Trophoblast cell (in vitro differentiated cells and primary cell): ENCODE data around the gene DDIT3.
A peak's percentile ranks its signal among the peaks of the same experiment; 100 is the strongest.

Source experiments
- DNase-seq, 2 donors: peaks; one replicate each; pipeline ENCODE4 v3.0.0-alpha.2; 2016
- H2AFZ ChIP-seq: 2 replicates; pipeline ENCODE4 v1.6.1; 2013; ENCODE audit warnings: low read length, moderate library complexity, mild to moderate bottlenecking; ENCODE audit not compliant: insufficient read depth, poor library complexity
- H2AK5ac ChIP-seq: 2 replicates; pipeline ENCODE4 v1.6.1; 2013; ENCODE audit warnings: mild to moderate bottlenecking, low read length
- H2BK120ac ChIP-seq: 2 replicates; pipeline ENCODE4 v1.6.1; 2013; ENCODE audit warnings: low read length, mild to moderate bottlenecking, moderate library complexity; ENCODE audit not compliant: insufficient read depth, poor library complexity
- H2BK12ac ChIP-seq: 2 replicates; pipeline ENCODE4 v1.6.1; 2013; ENCODE audit warnings: mild to moderate bottlenecking, low read length, moderate library complexity
- H2BK5ac ChIP-seq: 2 replicates; pipeline ENCODE4 v1.6.1; 2013; ENCODE audit warnings: low read length, low read depth, moderate library complexity, mild to moderate bottlenecking; ENCODE audit not compliant: poor library complexity
- H3K14ac ChIP-seq: 2 replicates; pipeline ENCODE4 v1.6.1; 2013; ENCODE audit warnings: mild to moderate bottlenecking, low read length
- H3K18ac ChIP-seq: 2 replicates; pipeline ENCODE4 v1.6.1; 2013; ENCODE audit warnings: mild to moderate bottlenecking, low read length
- H3K23ac ChIP-seq: 2 replicates; pipeline ENCODE4 v1.6.1; 2013; ENCODE audit warnings: low read length
- H3K27ac ChIP-seq: 2 replicates; pipeline ENCODE4 v1.5.1; 2013; ENCODE audit warnings: low read depth, mild to moderate bottlenecking, inconsistent platforms, low read length, moderate library complexity
- H3K27me3 ChIP-seq: 2 replicates; pipeline ENCODE4 v1.6.1; 2013; ENCODE audit warnings: inconsistent platforms, mild to moderate bottlenecking, low read length, moderate library complexity; ENCODE audit not compliant: insufficient read depth
- H3K36me3 ChIP-seq, 2 experiments: 1 replicate in 1 of 2; 2 replicates in 1 of 2; pipeline ENCODE4 v1.6.1; 2013; ENCODE audit warnings: low read length in 2 of 2, mild to moderate bottlenecking in 2 of 2, moderate library complexity in 1 of 2; ENCODE audit not compliant: insufficient read depth in 2 of 2, control insufficient read depth in 1 of 2
- H3K4ac ChIP-seq: 2 replicates; pipeline ENCODE4 v1.6.1; 2013; ENCODE audit warnings: low read depth, mild to moderate bottlenecking, low read length, moderate library complexity
- H3K4me1 ChIP-seq, 2 experiments: 1 replicate in 1 of 2; 2 replicates in 1 of 2; pipeline ENCODE4 v1.6.1; 2013; ENCODE audit warnings: low read length in 2 of 2, mild to moderate bottlenecking in 2 of 2, moderate library complexity in 1 of 2; ENCODE audit not compliant: insufficient read depth in 2 of 2, control insufficient read depth in 1 of 2
- H3K4me2 ChIP-seq: 2 replicates; pipeline ENCODE4 v1.6.1; 2013; ENCODE audit warnings: inconsistent platforms, mild to moderate bottlenecking, low read length, moderate library complexity
- H3K4me3 ChIP-seq: 2 replicates; pipeline ENCODE4 v1.5.1; 2013; ENCODE audit warnings: mild to moderate bottlenecking, low read depth, low read length, inconsistent platforms
- H3K79me1 ChIP-seq: one replicate; pipeline ENCODE4 v1.6.1; 2013; ENCODE audit warnings: low read length
- H3K79me2 ChIP-seq: 2 replicates; pipeline ENCODE4 v1.6.1; 2013; ENCODE audit warnings: low read length, mild to moderate bottlenecking; ENCODE audit not compliant: control insufficient read depth, insufficient read depth, poor library complexity
- H3K9ac ChIP-seq: 2 replicates; pipeline ENCODE4 v1.6.1; 2013; ENCODE audit warnings: mild to moderate bottlenecking, low read length
- H3K9me3 ChIP-seq: 2 replicates; pipeline ENCODE4 v1.6.1; 2013; ENCODE audit warnings: low read depth, mild to moderate bottlenecking, control low read depth, inconsistent platforms, low read length; ENCODE audit not compliant: insufficient read depth
- H4K12ac ChIP-seq: 2 replicates; pipeline ENCODE4 v1.6.1; 2013; ENCODE audit warnings: low read depth, mild to moderate bottlenecking, low read length, moderate library complexity
- H4K8ac ChIP-seq: 2 replicates; pipeline ENCODE4 v1.6.1; 2013; ENCODE audit warnings: low read depth, mild to moderate bottlenecking, low read length, moderate library complexity
- H4K91ac ChIP-seq: one replicate; pipeline ENCODE4 v1.6.1; 2013; ENCODE audit warnings: low read depth, mild to moderate bottlenecking, low read length, moderate library complexity
- WGBS: extraction: QIAGEN DNeasy Blood & Tissue Kit; methylation state at CpG from one replicate; pipeline ENCODE4 v1.1.7; 2013; ENCODE audit warnings: missing lambda C conversion rate; ENCODE audit not compliant: insufficient read length, insufficient coverage; ENCODE audit errors: extremely low coverage; 5-methylcytosine and 5-hydroxymethylcytosine counted together

Gene DDIT3

DNA sequence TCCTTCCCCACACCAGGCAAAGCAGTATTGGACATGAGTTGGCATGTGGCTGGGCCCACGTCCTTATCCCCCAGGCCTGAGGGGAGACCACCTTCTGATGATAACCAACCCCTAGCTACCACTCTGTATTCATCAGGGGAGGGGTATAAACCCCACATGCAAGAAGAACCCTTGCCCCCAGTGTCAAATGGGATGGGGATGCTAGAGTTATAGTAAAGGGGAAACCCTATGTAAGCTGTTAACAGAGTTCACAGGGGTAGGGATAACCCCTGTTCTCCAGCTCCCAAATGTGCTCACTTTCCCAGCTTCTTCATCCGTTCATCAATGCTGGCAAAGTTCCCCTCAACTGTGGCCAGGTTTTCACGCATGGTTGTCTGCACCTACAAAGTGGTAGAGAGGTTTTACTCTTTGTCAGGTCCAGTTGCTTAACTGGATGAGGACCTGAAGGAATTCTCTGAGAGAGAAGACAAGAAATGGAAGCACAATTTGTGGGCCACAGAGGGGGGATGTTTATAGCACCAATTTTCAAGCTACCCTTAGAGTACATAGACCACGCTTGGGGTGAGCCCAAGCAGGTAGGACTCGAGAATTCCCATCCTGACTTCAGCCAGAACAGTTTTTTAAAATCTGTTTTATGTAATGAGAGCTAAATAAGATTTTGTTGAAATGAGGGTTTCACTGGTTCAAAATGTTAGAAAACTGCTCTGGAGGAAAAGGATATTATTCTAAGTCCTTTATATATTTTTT is 10.3 kb upstream of the DDIT3 start:
- Histone ChIP-seq H3K27ac (peak overlapping the region; percentile 46), H2AK5ac (no peak overlapping the region)

DNA sequence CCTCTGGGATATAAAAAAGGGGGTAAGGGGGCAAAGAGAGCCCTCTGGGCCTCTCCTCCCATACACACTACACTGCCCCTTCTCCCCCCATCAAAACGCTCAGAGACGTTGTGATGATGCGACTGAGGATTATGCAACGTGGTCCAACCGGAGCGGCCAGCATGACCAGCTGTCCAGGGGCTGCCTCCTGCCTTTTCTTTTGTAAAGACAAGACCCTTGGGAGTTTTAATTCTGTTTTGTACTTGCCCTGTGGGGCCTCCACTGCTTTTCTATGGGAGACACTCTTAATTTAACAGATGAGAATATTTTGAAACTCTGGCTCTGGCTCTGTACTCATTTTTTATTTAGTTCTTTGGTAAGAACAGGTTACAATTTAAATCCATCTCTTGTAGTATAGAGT is 9.5 kb upstream of the DDIT3 start:
- Histone ChIP-seq H3K79me2 (no peaks in the 10 kb centered on the region), H4K12ac (no peak overlapping the region), H3K9me3 (no peaks in the 10 kb centered on the region), H3K4me2 (no peak overlapping the region), H4K8ac (no peak overlapping the region), H3K14ac (no peak overlapping the region), H2AK5ac (no peak overlapping the region), H2BK120ac (no peak overlapping the region), H2BK5ac (no peak overlapping the region), H3K18ac (no peak overlapping the region), H4K91ac (no peak overlapping the region), H3K9ac (no peak overlapping the region), H3K23ac (no peak overlapping the region), H3K27ac (peak overlapping the region; percentile 46), H2BK12ac (no peak overlapping the region), H2AFZ (no peak overlapping the region), H3K4me3 (no peak overlapping the region), H3K27me3 (no peaks in the 10 kb centered on the region), H3K36me3 (peaks cover 79 to 92% of the 10 kb centered on the region in 2 experiments), H3K4ac (no peak overlapping the region), H3K4me1 (peaks cover 0 to 6% of the 10 kb centered on the region in 2 experiments), H3K79me1 (no peaks in the 10 kb centered on the region)
- peak in 1 of 2 donors; percentile 45 for DNase-seq
- WGBS, result no CpG with 5 or more reads among the region's 6 CpGs

More for the DNA sequence above, 10.3 kb upstream of the DDIT3 start:
- H4K12ac ChIP-seq, result no peak overlapping the region
- no peak overlapping the region for H3K4me2 ChIP-seq
- no peaks in the 10 kb centered on the region for H3K79me2 ChIP-seq
- H3K4me3 ChIP-seq, result no peak overlapping the region
- no peak overlapping the region for H3K18ac ChIP-seq
- peak overlapping the region; percentile 42 for H3K23ac ChIP-seq
- no peaks in the 10 kb centered on the region for H3K79me1 ChIP-seq
- H3K27me3 ChIP-seq, result no peaks in the 10 kb centered on the region
- no peak overlapping the region for H2BK5ac ChIP-seq
- WGBS, result no CpG with 5 or more reads among the region's 5 CpGs
- no peak for DNase-seq
- no peak overlapping the region for H3K9ac ChIP-seq
- H2BK120ac ChIP-seq, result no peak overlapping the region
- no peak overlapping the region for H4K8ac ChIP-seq
- H4K91ac ChIP-seq, result no peak overlapping the region
- H2BK12ac ChIP-seq, result no peak overlapping the region
- H3K9me3 ChIP-seq, result no peaks in the 10 kb centered on the region
- H3K14ac ChIP-seq, result no peak overlapping the region
- H2AFZ ChIP-seq, result no peak overlapping the region
- peaks cover 0 to 6% of the 10 kb centered on the region in 2 experiments for H3K4me1 ChIP-seq
- peaks cover 75 to 92% of the 10 kb centered on the region in 2 experiments for H3K36me3 ChIP-seq
- no peak overlapping the region for H3K4ac ChIP-seq

DNA sequence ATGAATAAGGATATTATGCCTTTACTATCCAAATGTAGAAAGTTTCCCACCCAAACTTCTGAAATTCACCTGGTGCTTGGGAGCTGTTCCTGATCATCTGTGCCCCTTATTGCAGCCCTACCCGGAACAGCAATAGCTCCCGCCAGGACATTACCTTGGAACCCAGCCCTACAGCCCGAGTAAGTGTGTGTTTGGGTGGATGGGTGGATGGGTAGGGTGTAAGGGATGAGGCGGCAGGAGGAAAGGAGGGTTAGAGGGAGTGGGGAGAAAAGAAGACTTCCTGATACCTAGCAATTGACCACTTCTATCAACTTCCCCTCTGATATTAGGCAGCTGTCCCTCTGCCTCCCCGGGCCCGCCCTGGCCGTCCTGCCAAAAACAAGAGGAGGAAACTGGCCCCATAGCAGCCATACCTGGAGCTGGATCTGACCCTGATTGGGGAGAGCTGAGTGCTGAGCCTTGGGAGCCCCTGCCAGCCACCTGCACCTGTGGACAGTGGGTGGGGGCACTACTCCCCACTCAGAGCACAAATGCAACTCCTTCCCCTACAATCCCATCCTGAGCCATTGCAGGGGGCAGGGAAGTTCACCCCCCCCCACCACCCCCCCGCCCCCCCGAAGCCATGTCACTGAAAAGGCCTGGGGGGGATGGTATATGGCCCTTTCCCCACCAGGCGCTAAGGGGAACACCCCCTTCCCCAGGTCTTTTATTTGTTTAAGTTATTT is 8.7 kb upstream of the DDIT3 start:
- no peak overlapping the region for H3K4me3 ChIP-seq
- H4K12ac ChIP-seq, result no peak overlapping the region
- H2BK120ac ChIP-seq, result no peak overlapping the region
- H3K9ac ChIP-seq, result no peak overlapping the region
- H3K14ac ChIP-seq, result no peak overlapping the region
- H3K4me1 ChIP-seq, result peaks cover 4 to 11% of the 10 kb centered on the region in 2 experiments
- no peak overlapping the region for H3K23ac ChIP-seq
- no peak overlapping the region for H4K8ac ChIP-seq
- no peaks in the 10 kb centered on the region for H3K79me1 ChIP-seq
- no peak overlapping the region for H2BK5ac ChIP-seq
- H2AK5ac ChIP-seq, result no peak overlapping the region
- H3K79me2 ChIP-seq, result peaks cover 2% of the 10 kb centered on the region
- no peak overlapping the region for H3K27ac ChIP-seq
- no peak overlapping the region for H4K91ac ChIP-seq
- no peak overlapping the region for H3K18ac ChIP-seq
- no peak overlapping the region for H3K4me2 ChIP-seq
- no peak overlapping the region for H2AFZ ChIP-seq
- H3K4ac ChIP-seq, result no peak overlapping the region
- no peaks in the 10 kb centered on the region for H3K9me3 ChIP-seq
- no peaks in the 10 kb centered on the region for H3K27me3 ChIP-seq
- H3K36me3 ChIP-seq, result peaks cover 79 to 90% of the 10 kb centered on the region in 2 experiments
- no peak for DNase-seq
- H2BK12ac ChIP-seq, result no peak overlapping the region
- no CpG with 5 or more reads among the region's 10 CpGs for WGBS

DNA sequence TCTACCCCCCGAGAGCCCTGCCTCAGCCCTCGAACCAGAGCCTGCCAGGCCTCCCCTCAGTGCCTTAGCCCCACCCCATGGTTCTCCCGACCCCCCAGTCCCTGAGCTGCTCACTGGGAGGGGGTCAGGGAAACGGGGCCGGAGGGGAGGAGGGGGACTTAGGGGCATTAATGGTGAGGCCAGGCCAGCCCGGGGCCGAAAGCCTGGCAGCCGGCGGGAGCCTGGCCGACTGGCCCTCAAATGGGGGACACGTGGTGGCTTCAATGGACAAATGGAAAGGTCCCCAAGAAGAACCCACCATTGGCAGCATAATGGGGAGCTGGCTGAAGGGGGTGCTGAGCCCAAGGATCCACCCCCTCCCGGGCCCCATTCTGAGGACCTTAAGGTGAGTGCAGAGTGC is 7.9 kb upstream of the DDIT3 start:
- Histone ChIP-seq H2BK12ac (no peak overlapping the region), H2AFZ (no peak overlapping the region), H3K79me1 (peaks cover 3% of the 10 kb centered on the region), H4K8ac (no peak overlapping the region), H2BK5ac (no peak overlapping the region), H3K36me3 (peaks cover 74 to 87% of the 10 kb centered on the region in 2 experiments), H3K23ac (no peak overlapping the region), H3K4me2 (no peak overlapping the region), H4K12ac (no peak overlapping the region), H3K18ac (no peak overlapping the region), H4K91ac (no peak overlapping the region), H3K4me1 (peaks cover 10 to 17% of the 10 kb centered on the region in 2 experiments), H3K79me2 (peaks cover 9% of the 10 kb centered on the region), H3K27me3 (no peaks in the 10 kb centered on the region), H3K9me3 (no peaks in the 10 kb centered on the region), H3K9ac (no peak overlapping the region), H3K27ac (no peak overlapping the region), H3K14ac (no peak overlapping the region), H2AK5ac (no peak overlapping the region), H2BK120ac (no peak overlapping the region), H3K4me3 (no peak overlapping the region), H3K4ac (no peak overlapping the region)
- DNase-seq, result no peak
- no CpG with 5 or more reads among the region's 12 CpGs for WGBS
